Endothelial cell of umbilical vein (primary cell): ENCODE measurements around the gene WDR90. TPM values are rescaled to one million over a fixed set of nuclear protein-coding genes. Genes with fewer than 3 reads are reported as not detected.

Experiments
- BruUV-seq: library from RNA; stranded (reverse); fragments of 400-500 nt; replicated peaks from 2 replicates; lab custom pipeline; 2021; lab: Mats Ljungman, UMichigan
- CTCF ChIA-PET: fragments of 300-600, 350-600 bp; sonication (Branson Sonifier 250); formaldehyde crosslinking; loops from one replicate; lab custom pipeline; 2021; ENCODE audit warnings: antibody characterized with exemption, inconsistent platforms; lab: Charles Lee
- POLR2A ChIA-PET: fragments of 300-600, 350-600 bp; sonication (Branson Sonifier 250); formaldehyde crosslinking; loops from one replicate; lab custom pipeline; 2021; ENCODE audit warnings: antibody characterized with exemption, inconsistent platforms; lab: Charles Lee
- DNase-seq: peaks from one replicate; pipeline ENCODE4 v3.0.0-alpha.2; 2011; ENCODE audit warnings: low read depth, low spot score
- FAIRE-seq: peaks from 2 replicates; lab custom pipeline; 2011; peaks lifted over from hg19 to GRCh38; lab: Jason Lieb, UNC
- H2AFZ ChIP-seq: 2 replicates; pipeline ENCODE4 v1.6.0; 2012; ENCODE audit warnings: low read depth, low read length, control low read depth, inconsistent platforms
- H3K27ac ChIP-seq: 2 replicates; pipeline ENCODE4 v1.5.1; 2011; ENCODE audit warnings: low read depth, mild to moderate bottlenecking, control low read depth, low read length, moderate library complexity; ENCODE audit not compliant: insufficient read depth
- H3K27me3 ChIP-seq, 2 experiments: 2 replicates each; pipeline versions ENCODE4 v1.6.0 to v1.6.1; 2011; ENCODE audit warnings: low read length in 2 of 2, mixed read lengths in 1 of 2; ENCODE audit not compliant: control insufficient read depth in 2 of 2, insufficient read depth in 2 of 2
- H3K36me3 ChIP-seq, 2 experiments: 2 replicates in 1 of 2; 3 replicates in 1 of 2; pipeline ENCODE4 v1.5.1; 2011; ENCODE audit warnings: low read length in 2 of 2, mild to moderate bottlenecking in 1 of 2, moderate library complexity in 1 of 2; ENCODE audit not compliant: control insufficient read depth in 2 of 2, insufficient read depth in 2 of 2; ENCODE audit errors: extremely low read depth in 1 of 2
- H3K4me1 ChIP-seq: 3 replicates; pipeline ENCODE4 v1.5.1; 2011; ENCODE audit warnings: mild to moderate bottlenecking, low read length; ENCODE audit not compliant: control insufficient read depth, insufficient read depth; ENCODE audit errors: extremely low read depth
- H3K4me2 ChIP-seq: 2 replicates; pipeline ENCODE4 v1.6.1; 2011; ENCODE audit warnings: low read length, control low read depth, mixed read lengths; ENCODE audit not compliant: insufficient read depth
- H3K4me3 ChIP-seq, 3 experiments: fragments of 200-600 bp in 1 of 3; sonication (generic), shearing (Covaris generic) in 1 of 3; replicated peaks in 1 of 3; 2 replicates each; pipeline ENCODE4 v1.5.1; 2011 to 2016; ENCODE audit warnings: control low read depth in 3 of 3, low read length in 3 of 3, mild to moderate bottlenecking in 2 of 3, inconsistent platforms in 1 of 3, low read depth in 1 of 3, moderate library complexity in 1 of 3; ENCODE audit not compliant: insufficient read depth in 1 of 3
- H3K79me2 ChIP-seq: 2 replicates; pipeline ENCODE4 v1.6.0; 2012; ENCODE audit warnings: low read length, inconsistent platforms; ENCODE audit not compliant: control insufficient read depth, insufficient read depth
- H3K9ac ChIP-seq: replicated peaks from 2 replicates; pipeline ENCODE3; 2011; ENCODE audit warnings: low read length, control low read depth; ENCODE audit not compliant: insufficient read depth; ENCODE audit errors: extremely low read depth
- H3K9me1 ChIP-seq: replicated peaks from 3 replicates; pipeline ENCODE4 v1.6.0; 2011; ENCODE audit warnings: mild to moderate bottlenecking, low read length; ENCODE audit not compliant: control insufficient read depth, insufficient read depth; ENCODE audit errors: extremely low read depth
- H3K9me3 ChIP-seq: replicated peaks from 2 replicates; pipeline ENCODE4 v1.5.1; 2012; ENCODE audit warnings: low read length, inconsistent platforms; ENCODE audit not compliant: control insufficient read depth, insufficient read depth
- H4K20me1 ChIP-seq: replicated peaks from 2 replicates; pipeline ENCODE3; 2011; ENCODE audit warnings: mild to moderate bottlenecking, low read length; ENCODE audit not compliant: control insufficient read depth, insufficient read depth; ENCODE audit errors: extremely low read depth
- CTCF ChIP-seq, 2 donors: IDR thresholded peaks; 1 replicate in 1 of 2; 2 replicates in 1 of 2; pipeline ENCODE4 v1.5.1; 2011; ENCODE audit warnings: low read length in 2 of 2, mild to moderate bottlenecking in 2 of 2, moderate library complexity in 2 of 2, control low read depth in 1 of 2, inconsistent platforms in 1 of 2, low read depth in 1 of 2; ENCODE audit not compliant: insufficient read depth in 1 of 2; ENCODE audit errors: extremely low read depth in 1 of 2
- EZH2 ChIP-seq: IDR thresholded peaks from 2 replicates; pipeline ENCODE4 v1.6.1; 2012; ENCODE audit warnings: borderline replicate concordance, low read depth, mild to moderate bottlenecking, moderate library complexity, low read length, inconsistent platforms; ENCODE audit not compliant: severe bottlenecking
- FOS ChIP-seq: IDR thresholded peaks from 2 replicates; pipeline ENCODE4 v1.6.1; 2011; ENCODE audit warnings: mild to moderate bottlenecking, low read length, moderate library complexity, borderline replicate concordance; ENCODE audit not compliant: insufficient read depth
- GATA2 ChIP-seq: IDR thresholded peaks from 2 replicates; pipeline ENCODE4 v1.7.0; 2011; ENCODE audit warnings: low read depth, mild to moderate bottlenecking, moderate library complexity, mixed read lengths, low read length; ENCODE audit not compliant: insufficient read length, insufficient read depth
- JUN ChIP-seq: IDR thresholded peaks from 2 replicates; pipeline ENCODE4 v1.6.1; 2011; ENCODE audit warnings: borderline replicate concordance, low read depth; ENCODE audit not compliant: insufficient read length, insufficient read depth
- MAX ChIP-seq: IDR thresholded peaks from 2 replicates; pipeline ENCODE4 v1.6.1; 2011; ENCODE audit not compliant: insufficient read depth, insufficient read length
- MYC ChIP-seq: IDR thresholded peaks from one replicate; pipeline ENCODE4 v1.6.1; 2011; ENCODE audit warnings: mild to moderate bottlenecking, low read depth, low read length
- POLR2A ChIP-seq: IDR thresholded peaks from 2 replicates; pipeline ENCODE4 v1.6.1; 2012; ENCODE audit warnings: low read depth, mild to moderate bottlenecking, control low read depth, low read length
- POLR2AphosphoS5 ChIP-seq: IDR thresholded peaks from 2 replicates; pipeline ENCODE4 v1.6.1; 2012; ENCODE audit warnings: low read depth, mild to moderate bottlenecking, control low read depth, low read length, moderate library complexity; ENCODE audit not compliant: insufficient read depth
- dilution Hi-C: fragments of 300-500 bp; cut with MboI; formaldehyde crosslinking; loops from one replicate; pipeline ENCODE4 v1.15.0; 2019; ENCODE audit warnings: low sequenced_read_pairs; ENCODE audit not compliant: extremely low pct_ligation_motif_present
- intact Hi-C: fragments of 100-400 bp; cut with micrococcal nuclease; formaldehyde crosslinking; loops from one replicate; pipeline ENCODE4 v1.10.0; 2022
- polyA plus RNA-seq, 4 experiments: library from polyadenylated mRNA; depleted of rRNA in 3 of 4; stranded (reverse) in 3 of 4; unstranded in 1 of 4; fragments of >200 nt; gene quantifications; 2 replicates each; pipeline versions ENCODE4 v1.2.1 to v1.2.3, GENCODE V29; 2011 to 2012; ENCODE audit warnings: missing spikeins in 1 of 4
- total RNA-seq: library from RNA; stranded (reverse); gene quantifications from 2 replicates; pipeline ENCODE4 v1.2.3, GENCODE V29; 2021

The WDR90 gene
- total and polyA plus RNA-seq, 2 donors (not counting 3 experiments of a cell fraction or from before 2014, with no cell fraction given): 22.2 to 51.8 TPM

- TF ChIP-seq MAX (no peak), POLR2AphosphoS5 (no peak), JUN (no peak), MYC (no peak), POLR2A (no peak), EZH2 (no peak), GATA2 (no peak), CTCF (IDR thresholded peaks at IDR 0.05; ENCODE audit: extremely low read depth in 1 of 2, insufficient read depth in 1 of 2, low read depth in 1 of 2, low read length in 2 of 2) (no peak), FOS (no peak)
- POLR2A ChIA-PET: no interaction called here
These were observed 10.9 kb downstream of the WDR90 start for GRCh38 chr16:660132-660458.

More at GRCh38 chr16:660132-660458, 10.9 kb downstream of the WDR90 start:
- Histone ChIP-seq H3K4me3 (no peak overlapping the region), H3K27me3 (no peaks in the 10 kb centered on the region), H3K4me1 (no peaks in the 10 kb centered on the region), H3K9ac (no peak overlapping the region), H2AFZ (peak overlapping the region; percentile 25), H3K36me3 (peaks cover 0 to 3% of the 10 kb centered on the region in 2 experiments), H3K9me3 (no peaks in the 10 kb centered on the region), H3K27ac (no peak overlapping the region), H4K20me1 (no peaks in the 10 kb centered on the region), H3K9me1 (no peaks in the 10 kb centered on the region), H3K79me2 (no peaks in the 10 kb centered on the region), H3K4me2 (no peak overlapping the region)
- no peak for DNase-seq
- CTCF ChIA-PET: interaction anchor here (1.0 to 1.9 kb wide), 10 partner anchors 9 to 134 kb away, joined by 3 to 16 read pairs (median 3); partner anchors contain the start of genes METTL26 and WDR90
- intact Hi-C loops (loop anchor here (1.0 kb wide), 5 partner anchors 11 to 268 kb away; partner anchors contain the start of gene WDR90), dilution Hi-C loops (no loop called here)
- FAIRE-seq: no peak
- no TSS peak for BruUV-seq
